Anterior cingulate cortex (tissue), 58 donors: ENCODE data around the gene AHCYL1.

Experiments used
- DNase-seq, 58 donors: peaks; one replicate each; lab custom pipeline; 2025; lab: John Stamatoyannopoulos, UW

The AHCYL1 gene

DNA sequence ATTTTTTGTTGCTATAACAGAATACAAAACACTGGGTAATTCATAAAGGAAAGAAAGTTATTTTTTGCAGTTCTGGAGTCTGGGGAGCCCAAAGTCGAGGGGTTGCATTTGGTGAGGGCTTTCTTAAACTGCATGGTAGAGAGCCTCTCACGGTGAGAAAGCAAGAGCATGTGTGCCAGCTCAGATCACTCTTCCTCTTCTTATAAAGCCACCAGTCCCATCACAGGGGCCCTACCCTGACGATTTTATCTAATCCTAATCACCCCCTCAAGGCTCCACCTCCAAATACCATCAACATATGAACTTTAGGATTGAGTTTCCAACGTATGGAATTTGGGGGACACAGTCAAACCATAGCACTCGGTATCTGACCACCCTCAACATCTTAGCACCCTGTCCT lies 48.9 kb downstream of the AHCYL1 start:
- no peak for DNase-seq

DNA sequence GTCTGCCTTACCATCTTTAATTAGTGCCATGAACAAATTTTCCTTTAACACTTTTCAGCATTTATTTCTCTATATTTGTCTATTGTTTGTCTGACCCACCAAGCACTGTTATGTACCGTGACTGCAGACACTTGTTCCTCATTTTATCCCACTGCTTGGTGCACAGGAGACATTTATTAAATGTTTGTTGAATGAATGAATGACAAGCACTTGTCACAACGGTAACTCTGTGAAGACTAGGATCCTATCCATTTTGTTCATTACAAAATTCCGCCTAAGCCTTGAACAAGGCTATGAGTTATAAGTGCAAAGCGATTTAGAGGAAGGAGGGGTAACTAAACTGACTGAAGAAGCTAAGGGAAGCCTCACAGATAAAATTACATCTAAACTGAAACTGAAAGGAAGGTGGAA lies 49.5 kb downstream of the AHCYL1 start:
- DNase-seq, result no peak

DNA sequence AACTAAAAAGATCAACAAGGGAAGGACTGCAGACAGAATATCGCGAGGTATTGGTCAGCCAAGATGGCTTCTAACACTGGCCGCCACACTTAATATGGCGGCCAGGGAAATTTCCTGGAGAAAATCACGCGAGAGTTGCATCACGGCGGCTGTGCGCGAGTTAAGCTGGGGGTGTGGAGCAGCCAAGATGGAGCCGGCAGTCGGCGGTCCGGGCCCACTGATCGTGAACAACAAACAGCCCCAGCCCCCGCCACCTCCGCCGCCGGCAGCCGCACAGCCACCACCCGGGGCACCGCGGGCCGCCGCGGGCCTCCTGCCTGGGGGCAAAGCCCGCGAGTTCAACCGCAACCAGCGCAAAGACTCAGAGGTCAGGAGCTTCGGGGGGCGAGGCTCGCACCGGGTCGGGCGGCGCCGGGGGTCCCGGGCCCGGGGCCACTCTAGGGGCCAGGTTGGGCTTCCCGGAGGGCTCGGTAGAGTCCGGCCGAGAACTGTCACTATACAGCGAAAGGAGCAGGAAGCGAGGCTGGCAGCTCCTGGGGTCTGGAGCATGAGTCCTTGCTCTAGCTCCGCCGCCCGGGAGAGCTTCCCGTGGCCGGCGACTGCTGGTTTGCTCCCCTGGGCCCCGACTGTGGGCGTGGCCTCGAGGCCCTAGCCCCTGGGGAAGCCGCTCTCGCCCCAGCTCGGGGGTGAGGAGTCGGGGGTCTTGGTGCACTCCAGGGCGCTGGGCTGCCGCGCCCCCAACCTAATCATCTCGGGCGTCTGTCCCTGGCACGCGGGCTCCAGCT lies 50.1 kb downstream of the AHCYL1 start, which contains the start of gene STRIP1:
STRIP1 (plus strand) TSS at position 174 of the 785 bp plus-strand sequence; CDS start at position 188, 14 bp downstream.
- peak; percentile 38 to 93 (median 82) for DNase-seq

DNA sequence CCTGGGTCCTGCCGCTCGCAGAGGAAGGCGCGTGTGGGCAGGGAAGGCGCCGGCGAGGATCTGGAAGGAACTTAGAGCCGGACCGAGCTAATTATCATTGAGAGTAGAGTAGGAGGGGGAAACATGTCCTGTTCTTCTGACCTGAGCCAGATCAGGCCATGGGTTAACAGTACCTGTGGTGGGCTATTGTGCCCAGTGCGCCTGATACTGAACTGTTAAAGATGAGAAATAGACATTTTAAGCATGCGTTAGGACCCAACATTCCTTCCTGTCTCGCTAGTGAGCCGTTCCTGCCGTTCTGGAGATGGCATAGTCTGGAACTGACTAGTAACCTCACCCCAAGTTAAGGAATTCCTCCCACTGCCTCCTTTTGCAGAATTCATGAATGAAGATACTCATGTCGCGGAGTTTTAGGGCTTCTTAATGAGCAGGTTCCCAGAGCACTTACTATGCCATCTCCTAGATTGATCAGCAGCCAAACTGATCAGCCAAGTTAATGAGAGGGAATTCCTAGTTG lies 50.7 kb downstream of the AHCYL1 start:
- peak in 2 of 58 donors; percentile 23 to 36 for DNase-seq

DNA sequence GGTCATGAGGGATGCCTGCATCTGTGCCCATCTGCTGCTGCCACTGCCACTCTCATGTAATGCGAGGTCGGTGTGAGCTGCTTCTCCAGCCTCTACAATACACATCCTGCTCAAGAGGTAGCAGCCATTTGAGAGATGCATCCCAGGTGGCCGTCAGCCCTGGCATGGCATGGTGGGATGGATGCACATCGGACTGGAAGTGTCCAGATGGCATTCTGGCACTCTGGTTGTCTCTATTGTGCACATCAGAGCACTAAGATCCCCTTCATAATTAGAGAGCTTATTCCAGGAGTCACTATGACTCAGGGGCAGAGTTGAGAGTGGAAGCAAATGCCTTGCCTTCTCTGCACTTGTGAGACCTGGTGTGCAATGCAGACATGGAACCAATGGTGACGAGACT lies 53.7 kb downstream of the AHCYL1 start:
- DNase-seq, result no peak

DNA sequence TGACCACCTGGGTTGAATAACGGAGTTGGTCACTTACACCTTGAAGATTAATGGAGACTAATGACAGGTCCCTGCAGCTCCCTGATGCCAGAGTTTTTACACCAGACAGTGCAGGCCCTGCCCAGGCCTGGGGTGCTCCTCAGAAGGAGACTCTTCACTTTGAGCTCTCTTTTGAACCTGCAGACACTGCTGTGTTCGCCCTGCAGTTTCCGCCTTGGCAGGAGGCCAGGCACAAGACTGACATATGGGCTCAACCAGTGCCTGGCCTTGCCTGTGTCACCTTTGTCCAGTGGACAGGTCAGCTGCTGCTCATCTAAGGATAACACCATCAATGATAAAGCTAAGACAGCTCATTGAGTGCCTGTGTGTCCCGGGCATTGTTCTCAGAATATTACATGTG lies 55.1 kb downstream of the AHCYL1 start:
- no peak for DNase-seq

DNA sequence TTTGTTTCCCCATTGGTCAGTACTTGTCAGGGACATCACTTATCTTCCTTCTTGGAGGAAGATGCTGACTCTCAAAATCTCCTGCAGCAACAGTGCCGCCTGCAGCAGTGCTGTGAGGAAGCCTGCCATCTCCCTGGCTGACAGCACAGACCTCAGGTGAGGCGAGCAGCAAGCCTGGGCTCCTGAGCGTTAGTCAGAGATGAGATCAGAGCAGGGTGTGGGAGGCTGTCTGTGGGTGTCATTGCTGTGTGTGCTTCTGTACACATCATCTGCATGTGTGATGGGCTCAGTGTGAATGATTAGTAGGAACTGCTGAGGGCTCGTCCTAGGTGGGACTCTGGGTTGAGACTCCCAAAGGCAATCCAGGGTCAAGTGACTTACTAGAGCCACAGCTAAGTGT lies 56.0 kb downstream of the AHCYL1 start:
- DNase-seq, result peak in 1 of 58 donors; percentile 54

DNA sequence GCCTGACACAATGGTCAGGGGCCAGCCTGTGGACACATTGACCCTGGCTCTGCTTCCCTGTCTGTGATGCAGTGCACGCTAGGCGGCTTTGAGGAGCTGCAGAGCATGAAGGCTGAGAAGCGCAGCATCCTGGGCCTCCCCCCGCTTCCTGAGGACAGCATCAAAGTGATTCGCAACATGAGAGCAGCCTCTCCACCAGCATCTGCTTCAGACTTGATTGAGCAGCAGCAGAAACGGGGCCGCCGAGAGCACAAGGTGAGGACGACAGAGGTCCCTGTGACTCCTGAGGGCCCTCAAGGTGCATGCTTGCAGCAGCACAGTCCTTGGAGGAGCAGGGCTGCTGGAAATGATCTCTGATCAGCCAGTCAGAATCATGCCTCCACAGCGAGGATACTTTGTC lies 58.5 kb downstream of the AHCYL1 start:
- DNase-seq, result no peak

DNA sequence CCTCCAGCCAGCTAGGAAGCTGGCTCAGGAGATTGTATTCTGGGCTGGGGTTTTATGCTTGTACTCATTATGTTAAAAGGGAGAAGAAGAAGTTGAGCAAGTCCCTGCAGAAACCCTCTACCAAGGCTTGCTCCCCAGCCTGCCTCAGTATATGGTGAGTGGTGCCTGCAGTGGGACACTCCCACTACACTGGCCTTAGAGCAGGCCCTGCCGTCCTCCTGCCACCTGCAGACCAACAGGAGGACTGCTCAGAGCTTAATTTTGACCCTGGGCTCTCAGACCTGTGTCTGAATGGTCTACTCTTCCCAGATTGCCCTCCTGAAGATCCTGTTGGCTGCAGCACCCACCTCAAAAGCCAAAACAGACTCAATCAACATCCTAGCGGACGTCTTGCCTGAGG lies 62.9 kb downstream of the AHCYL1 start:
- DNase-seq, result no peak

DNA sequence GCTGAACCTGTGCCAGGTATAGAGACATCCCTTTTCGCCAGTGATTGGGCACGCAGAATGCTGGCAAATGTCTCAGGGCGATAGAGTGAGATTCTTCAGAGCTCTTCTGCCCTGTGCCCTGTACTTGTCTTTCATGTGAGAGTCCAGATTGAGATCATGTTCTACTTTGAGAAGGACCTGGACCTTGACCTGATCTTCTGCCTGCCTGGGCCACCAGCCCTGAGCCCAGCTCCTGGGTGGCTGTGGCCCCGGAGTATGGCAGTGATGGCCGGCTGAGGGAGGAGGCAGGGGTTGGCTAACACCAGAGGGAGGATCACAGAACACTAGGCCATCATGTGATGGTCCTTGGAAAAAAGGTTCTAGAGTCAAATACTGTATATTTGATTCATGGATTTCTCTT lies 63.7 kb downstream of the AHCYL1 start:
- DNase-seq, result no peak

DNA sequence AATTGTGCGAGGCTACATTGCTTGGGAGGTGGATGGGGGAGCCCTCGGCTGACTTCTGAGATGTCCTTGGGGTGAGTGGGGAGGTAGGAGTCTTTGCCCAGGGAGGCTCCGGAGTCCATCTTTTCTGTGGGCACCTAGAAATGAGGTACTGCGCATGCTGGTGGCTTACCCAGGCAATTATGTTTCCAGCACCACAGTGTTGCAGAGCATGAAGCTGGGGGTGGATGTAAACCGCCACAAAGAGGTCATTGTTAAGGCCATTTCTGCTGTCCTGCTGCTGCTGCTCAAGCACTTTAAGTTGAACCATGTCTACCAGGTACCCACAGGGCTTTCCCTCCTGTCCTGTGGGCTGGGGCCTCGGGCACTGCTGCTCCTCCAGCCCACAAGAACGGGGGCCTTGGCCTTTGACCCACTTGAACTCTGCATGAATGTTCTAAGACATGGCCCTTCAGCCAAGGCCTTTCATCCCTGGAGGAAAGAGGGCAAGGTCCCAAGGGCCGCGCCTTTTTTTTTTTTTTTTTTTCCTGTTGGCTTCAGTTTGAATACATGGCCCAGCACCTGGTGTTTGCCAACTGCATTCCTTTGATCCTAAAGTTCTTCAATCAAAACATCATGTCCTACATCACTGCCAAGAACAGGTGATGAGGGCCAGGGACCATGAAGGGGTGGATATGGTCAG lies 64.5 kb downstream of the AHCYL1 start:
- peak in 20 of 58 donors; percentile 3 to 51 (median 28) for DNase-seq

DNA sequence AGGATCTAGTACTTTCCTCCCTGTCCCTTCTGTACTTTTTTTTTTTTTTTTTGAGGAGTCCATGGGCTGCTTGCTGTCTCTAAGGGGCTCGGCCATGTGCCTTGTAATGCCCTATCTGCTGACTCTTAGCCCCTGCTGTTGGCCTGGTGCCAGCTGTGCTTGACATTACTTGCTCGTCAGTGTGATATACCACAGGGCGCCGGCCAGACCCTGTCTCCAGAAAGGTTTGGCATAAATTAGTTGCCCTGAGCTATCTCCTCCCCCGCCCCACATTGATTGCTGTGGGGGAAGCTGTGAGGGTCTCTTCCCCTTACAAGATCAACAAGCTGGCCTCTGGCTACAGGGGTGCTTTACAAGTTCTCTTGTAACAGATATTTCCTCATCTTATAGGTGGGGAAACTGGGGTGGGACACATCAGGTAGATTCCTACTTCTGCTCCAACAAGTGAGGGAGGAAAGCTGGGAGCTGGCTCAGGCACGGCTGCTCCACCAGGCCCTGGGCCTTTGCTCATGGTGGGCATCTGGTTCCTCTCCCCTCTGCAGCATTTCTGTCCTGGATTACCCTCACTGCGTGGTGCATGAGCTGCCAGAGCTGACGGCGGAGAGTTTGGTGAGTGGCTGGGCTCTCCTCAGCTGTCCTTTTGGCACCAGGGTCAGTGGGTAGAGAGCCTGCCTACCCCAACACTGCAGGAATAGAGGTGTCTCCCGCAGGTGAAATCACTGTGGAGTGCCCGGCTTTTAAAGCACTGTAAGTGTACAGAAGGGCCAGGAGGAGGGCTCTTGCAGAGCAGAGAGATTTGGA lies 65.4 kb downstream of the AHCYL1 start:
- peak in 2 of 58 donors; percentile 10 to 14 for DNase-seq

DNA sequence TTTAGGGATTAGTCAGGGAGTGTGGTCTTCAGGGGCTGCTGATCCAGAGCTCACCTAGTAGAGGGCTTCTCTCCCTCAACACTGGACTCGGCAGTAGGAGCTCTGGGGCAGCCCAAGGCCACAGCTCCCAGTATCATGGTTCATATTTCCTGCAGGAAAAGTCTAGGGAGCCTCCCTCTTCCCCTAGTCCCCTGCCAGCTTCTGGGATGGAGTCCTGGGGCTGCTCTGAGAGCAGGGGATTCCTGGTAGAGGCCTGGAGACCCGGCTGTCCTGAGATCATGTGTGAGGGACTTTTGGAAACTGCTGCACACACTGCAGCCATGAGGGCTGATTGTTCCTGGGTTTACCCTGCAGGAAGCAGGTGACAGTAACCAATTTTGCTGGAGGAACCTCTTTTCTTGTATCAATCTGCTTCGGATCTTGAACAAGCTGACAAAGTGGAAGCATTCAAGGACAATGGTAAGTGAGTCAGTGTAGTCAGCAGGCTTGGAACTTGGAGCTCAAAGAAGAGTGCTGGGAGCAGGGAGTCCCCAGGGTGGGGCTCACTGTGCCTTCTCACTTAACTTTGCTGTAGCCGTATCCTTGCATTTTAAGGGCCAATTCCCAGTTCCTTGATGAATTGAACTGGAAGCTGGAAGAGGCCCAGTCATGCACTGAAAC lies 66.2 kb downstream of the AHCYL1 start:
- DNase-seq, result no peak

DNA sequence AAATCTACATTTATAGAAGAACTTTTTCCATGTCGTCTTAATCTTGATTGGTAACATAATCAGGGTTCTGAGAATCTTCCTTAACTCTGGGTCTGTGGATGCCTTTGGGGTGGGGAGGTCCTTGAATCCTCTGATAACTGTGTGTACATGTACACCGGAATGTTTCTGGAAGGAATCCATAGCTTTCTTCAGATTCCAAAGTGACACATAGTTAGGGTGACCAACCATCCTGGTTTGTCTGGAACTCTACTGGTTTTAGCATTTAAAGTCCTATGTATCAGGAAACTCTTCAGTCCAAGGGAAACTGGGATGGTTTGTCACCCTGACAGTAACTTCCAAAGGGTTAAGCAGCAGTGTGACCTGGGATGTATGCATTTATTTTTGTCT lies 66.7 kb downstream of the AHCYL1 start:
- no peak for DNase-seq

DNA sequence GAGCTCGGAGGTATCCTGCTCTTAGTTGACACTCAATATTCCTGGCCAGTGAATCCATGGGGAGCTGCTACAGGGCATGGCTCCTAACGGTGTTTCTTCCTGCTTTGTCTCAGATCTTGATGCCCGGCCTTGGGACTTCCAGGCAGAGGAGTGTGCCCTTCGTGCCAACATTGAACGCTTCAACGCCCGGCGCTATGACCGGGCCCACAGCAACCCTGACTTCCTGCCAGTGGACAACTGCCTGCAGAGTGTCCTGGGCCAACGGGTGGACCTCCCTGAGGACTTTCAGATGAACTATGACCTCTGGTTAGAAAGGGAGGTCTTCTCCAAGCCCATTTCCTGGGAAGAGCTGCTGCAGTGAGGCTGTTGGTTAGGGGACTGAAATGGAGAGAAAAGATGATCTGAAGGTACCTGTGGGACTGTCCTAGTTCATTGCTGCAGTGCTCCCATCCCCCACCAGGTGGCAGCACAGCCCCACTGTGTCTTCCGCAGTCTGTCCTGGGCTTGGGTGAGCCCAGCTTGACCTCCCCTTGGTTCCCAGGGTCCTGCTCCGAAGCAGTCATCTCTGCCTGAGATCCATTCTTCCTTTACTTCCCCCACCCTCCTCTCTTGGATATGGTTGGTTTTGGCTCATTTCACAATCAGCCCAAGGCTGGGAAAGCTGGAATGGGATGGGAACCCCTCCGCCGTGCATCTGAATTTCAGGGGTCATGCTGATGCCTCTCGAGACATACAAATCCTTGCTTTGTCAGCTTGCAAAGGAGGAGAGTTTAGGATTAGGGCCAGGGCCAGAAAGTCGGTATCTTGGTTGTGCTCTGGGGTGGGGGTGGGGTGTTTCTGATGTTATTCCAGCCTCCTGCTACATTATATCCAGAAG lies 69.2 kb downstream of the AHCYL1 start:
- DNase-seq, result peak in 52 of 58 donors; percentile 1 to 84 (median 32)

DNA sequence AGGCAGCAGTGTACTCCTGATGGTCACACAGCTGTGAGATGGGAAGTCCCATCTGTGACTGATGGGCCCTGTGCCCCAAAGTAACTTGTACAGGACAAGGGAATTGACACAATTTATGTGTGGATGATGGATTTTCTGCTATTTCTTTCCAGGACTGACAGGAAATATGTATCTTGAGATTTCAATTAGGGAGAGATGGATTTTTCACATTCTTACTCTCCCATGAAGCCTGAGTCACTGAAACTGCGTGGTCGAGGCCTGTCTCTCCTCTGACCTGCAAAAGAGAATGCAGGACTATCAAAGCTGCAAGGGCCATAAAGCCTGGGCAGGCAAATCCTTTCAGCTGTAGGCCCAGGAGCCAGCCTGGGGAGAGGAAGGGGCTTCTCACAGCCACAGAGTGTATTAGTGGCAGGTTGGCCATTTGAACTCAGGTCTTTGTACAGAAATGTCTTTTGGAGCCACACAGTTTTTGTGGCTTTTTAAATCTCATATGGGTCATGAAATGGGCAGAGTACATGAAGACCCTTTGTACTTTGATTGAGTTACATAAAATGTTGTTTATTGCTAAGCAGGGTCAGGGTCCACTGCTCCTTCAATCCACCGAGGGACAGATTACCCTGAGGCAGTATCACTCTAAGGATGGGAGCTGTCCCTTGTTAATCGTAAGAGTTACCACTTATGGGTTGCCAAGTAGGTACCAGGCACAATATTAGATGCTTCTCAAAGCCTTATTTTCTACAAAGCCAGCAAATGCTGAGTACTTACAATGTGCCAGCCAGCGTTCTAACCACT lies 71.1 kb downstream of the AHCYL1 start:
- DNase-seq, result no peak

DNA sequence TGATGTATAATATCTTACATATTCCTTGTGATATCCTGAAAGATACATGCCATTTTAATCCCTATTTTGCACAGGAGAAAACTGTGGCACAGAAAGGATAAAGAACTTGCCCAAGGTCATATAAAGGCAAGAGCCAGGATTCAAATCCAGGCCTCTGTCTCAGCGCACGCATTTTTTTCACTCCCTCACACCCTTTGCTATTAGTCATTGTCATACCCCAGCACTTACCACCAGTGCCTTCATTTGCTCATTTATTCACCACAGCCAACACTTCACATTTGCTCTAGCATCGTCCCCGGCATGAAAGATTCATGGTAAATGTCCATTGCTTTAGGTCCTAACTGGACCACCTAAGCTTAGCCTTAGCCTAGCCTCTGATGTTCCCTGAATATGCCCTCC lies 71.7 kb downstream of the AHCYL1 start:
- DNase-seq, result no peak

DNA sequence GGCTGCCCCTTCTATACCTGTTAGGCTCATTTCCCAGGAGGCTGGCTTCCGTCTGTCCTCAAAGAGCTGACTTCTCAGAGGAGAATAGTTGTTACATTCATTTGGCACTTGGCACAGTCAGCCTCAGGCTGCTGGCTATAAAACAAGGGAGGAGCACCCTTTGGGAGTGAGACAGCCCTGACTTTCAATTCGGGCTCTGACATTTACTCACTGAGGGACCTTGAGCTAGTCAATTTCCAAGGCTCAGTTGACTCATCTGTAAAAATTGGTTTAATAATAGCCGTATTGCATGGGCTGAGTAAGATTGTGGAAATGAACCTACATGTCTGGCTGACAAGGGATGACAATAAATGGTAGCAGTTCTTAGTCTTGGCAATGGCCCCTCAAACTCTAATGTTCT lies 72.2 kb downstream of the AHCYL1 start:
- no peak for DNase-seq
